CD4-positive, alpha-beta T cell treated with Interleukin-17A for 1 hour (primary cell): ENCODE data around the gene KCNA10.
"Not testable (repeated sequence)": the region's sequence is repeated elsewhere in the genome, so short reads cannot be mapped to it uniquely, and the experiment has no call there.

Experiments
- DNase-seq: peaks from one replicate; pipeline ENCODE4 v3.0.0-alpha.2; 2020

Gene KCNA10

GRCh38 chr1:110533230-110533629 is 14.3 kb upstream of the KCNA10 start:
- DNase-seq: no peak

- no peak for DNase-seq
These were observed 10.0 kb upstream of the KCNA10 start for GRCh38 chr1:110529011-110529410.

- DNase-seq: no peak
These were observed 7.3 kb upstream of the KCNA10 start for GRCh38 chr1:110526201-110526780.

- DNase-seq: no peak
These were observed 6.2 kb upstream of the KCNA10 start for GRCh38 chr1:110525249-110525595.

GRCh38 chr1:110524311-110525248 is 5.6 kb upstream of the KCNA10 start:
- DNase-seq: peak; percentile 51

- DNase-seq: no peak
These were observed 4.0 kb upstream of the KCNA10 start for GRCh38 chr1:110523011-110523410.

GRCh38 chr1:110522560-110522959 is 3.6 kb upstream of the KCNA10 start:
- no peak for DNase-seq

GRCh38 chr1:110520827-110521226 is 1.9 kb upstream of the KCNA10 start:
- no peak for DNase-seq

- no peak for DNase-seq
These were observed 3.1 kb downstream of the KCNA10 start for GRCh38 chr1:110515891-110516290.

GRCh38 chr1:110515041-110515440 is 3.9 kb downstream of the KCNA10 start:
- DNase-seq: no peak

GRCh38 chr1:110513511-110513910 is 5.5 kb downstream of the KCNA10 start:
- DNase-seq: no peak

GRCh38 chr1:110511436-110511835 is 7.5 kb downstream of the KCNA10 start:
- DNase-seq: no peak

GRCh38 chr1:110510921-110511320 is 8.1 kb downstream of the KCNA10 start:
- not testable (repeated sequence) for DNase-seq

GRCh38 chr1:110509655-110510054 is 9.3 kb downstream of the KCNA10 start:
- no peak for DNase-seq

GRCh38 chr1:110508028-110508940 is 10.7 kb downstream of the KCNA10 start:
- no peak for DNase-seq

GRCh38 chr1:110506541-110506940 is 12.4 kb downstream of the KCNA10 start:
- DNase-seq: no peak

- DNase-seq: no peak
These were observed 13.4 kb downstream of the KCNA10 start for GRCh38 chr1:110505596-110505995.

- no peak for DNase-seq
These were observed 14.7 kb downstream of the KCNA10 start for GRCh38 chr1:110504226-110504625.

GRCh38 chr1:110503471-110503870 is 15.5 kb downstream of the KCNA10 start:
- no peak for DNase-seq

- DNase-seq: no peak
These were observed 16.4 kb downstream of the KCNA10 start for GRCh38 chr1:110502402-110503151.

- no peak for DNase-seq
These were observed 17.4 kb downstream of the KCNA10 start for GRCh38 chr1:110501488-110502132.

- no peak for DNase-seq
These were observed 20.7 kb downstream of the KCNA10 start for GRCh38 chr1:110498270-110498669.
